ENCODE results near the gene IL37. TPM values are rescaled to one million over a fixed set of nuclear protein-coding genes. Genes with fewer than 3 reads are reported as not detected.

The IL37 gene
- total RNA-seq, 1 donor from 2014 or later = not detected

DNA sequence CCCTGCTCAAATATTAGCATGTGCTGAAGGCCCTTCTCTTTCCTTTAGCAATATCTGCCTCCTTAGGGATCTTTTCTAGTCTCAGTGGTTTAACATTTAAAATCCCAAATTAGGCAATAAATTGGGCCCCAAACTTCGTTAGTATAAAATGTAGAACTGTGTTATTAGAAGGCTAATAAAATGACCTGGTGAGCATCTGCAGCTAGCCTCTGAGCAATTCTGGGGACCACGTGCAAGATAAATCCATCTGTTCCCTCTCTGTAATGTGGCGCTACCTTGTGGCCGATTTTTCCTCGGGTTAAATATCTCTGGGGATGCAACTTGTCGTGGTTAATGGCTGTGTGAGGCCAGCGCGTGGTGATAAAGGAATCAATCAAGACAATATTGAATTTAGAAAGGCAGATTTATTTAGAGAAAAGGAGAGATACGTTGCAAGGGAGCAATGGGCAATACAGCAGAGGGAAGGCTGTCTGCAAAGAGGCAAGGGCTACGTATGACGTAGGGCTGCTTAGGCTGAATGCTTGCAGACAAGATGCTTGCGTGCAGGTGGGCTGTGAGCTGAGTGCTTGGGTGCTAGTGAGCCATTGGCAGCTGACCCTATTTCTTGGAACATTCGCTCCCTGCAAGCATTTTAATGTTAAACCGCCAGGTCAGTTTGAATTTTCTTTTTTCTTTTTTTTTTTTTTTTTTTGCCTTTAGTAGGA, 48.3 kb downstream of the IL37 start:
- no peak for DNase-seq (ENCODE audit: low spot score)

DNA sequence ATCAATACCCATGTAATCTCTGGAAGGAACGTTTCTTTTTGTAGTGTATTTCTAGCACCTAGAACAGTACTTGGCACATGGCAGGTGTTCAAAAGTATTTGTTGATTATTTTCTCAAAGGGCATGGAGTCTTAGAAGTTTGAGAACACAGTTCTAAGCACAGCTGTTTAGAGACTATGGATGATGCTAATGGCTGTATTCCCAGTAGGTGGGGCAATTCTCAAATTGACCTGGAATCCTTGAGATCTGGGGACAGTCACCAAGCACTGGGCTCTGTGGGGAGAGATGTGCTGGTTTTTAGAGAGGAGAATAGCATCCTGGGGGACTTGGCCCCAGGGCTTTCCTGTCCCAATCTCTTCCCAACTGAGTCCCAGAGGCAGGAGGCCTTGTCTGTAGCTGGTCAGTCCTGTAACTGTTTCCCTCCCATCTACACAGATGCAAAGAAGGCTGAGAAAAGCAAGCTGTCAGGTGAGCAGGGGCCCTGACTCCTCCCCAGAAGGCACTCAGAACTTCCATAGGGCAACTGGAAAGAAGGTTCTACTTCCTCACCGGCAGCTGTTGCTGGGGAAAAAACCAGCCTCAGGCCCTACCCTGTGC, 49.4 kb downstream of the IL37 start:
- no peak for DNase-seq (ENCODE audit: low spot score)

DNA sequence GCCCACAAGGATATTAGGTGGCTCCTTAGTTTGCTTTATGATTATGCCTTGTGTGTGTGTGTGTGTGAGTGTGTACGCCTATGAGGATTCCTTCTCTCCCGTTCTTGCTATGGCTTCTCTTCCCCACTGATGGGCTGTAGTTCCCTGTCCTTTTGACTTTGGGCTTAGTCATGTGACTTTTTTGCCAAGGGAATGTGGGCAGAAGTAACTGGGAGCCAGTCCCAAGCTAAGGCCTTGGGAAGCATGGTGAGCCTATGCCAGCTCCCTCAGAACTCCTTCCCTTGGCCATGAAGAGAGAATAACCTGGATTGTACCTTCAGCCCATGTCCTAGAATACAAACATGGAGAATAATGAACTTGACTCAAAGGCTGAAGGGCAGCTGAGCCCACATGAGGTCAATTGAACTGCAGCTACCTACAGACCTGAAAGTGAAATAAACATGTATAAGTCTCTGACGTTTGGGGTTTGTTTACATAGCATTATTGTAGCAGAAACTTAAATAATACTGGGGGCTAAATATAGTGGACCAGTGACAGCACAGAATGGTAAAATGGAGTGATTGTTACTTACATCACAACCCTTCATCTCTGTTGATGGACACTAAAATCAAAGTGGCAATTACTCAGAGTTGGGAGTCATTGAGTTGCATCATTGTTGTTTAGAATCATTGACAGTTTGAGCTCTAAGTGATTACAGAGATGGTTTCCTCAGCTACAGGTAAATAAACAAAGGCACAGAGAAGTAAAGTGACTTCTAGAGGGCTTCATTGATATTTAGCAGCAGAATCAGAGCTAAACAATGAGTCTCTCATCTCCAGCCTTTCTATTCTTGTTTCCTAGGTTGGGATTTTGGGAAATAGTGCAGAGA, 51.6 kb downstream of the IL37 start:
- no peak for DNase-seq (ENCODE audit: low spot score)

DNA sequence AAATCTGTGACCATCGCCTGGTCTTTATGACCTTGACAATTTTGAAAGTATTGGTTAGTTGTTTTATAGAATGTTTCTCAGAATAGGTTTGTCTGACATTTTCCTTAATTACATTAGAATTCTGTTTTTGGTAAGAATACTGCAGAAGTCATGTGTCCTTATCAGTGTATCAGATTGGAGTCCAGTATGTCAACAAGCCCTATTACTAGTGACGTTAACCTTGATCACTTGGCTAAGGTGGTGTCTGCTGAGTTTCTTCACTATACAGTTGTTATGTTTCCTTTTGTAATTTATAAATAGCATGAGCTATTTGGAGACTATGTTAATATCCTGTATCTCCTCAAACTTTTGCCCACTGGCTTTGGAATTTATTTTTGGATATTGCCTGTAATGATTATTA, 56.1 kb downstream of the IL37 start:
- DNase-seq (ENCODE audit: low spot score) = no peak

Other genes with a start within 250 kb of the IL37 start
- gene NT5DC4, start 190.1 kb upstream of the IL37 start, total RNA-seq = not detected
- 1.2 TPM for gene CKAP2L, start 146.6 kb upstream of the IL37 start, total RNA-seq
- gene IL1A, start 126.7 kb upstream of the IL37 start, total RNA-seq = 5.9 TPM
- 3.5 TPM for gene IL1B, start 74.4 kb upstream of the IL37 start, total RNA-seq
- gene IL36G, start 66.8 kb downstream of the IL37 start, total RNA-seq = not detected
- gene IL36A, start 94.3 kb downstream of the IL37 start, total RNA-seq = not detected
- gene IL36B, start 141.7 kb downstream of the IL37 start, total RNA-seq = not detected
- gene IL36RN, start 148.0 kb downstream of the IL37 start, total RNA-seq = not detected
- not detected for gene IL1F10, start 156.8 kb downstream of the IL37 start, total RNA-seq
- gene IL1RN, start 216.4 kb downstream of the IL37 start, total RNA-seq = 80.2 TPM